HG02840 (cell line): ENCODE measurements around the gene UTS2B.
"Not testable (repeated sequence)": the region's sequence is repeated elsewhere in the genome, so short reads cannot be mapped to it uniquely, and the experiment has no call there.

Experiments
- ATAC-seq: cut with Tn5 transposase; IDR thresholded peaks from one replicate; pipeline ENCODE4 v1.9.1; 2021; ENCODE audit warnings: mild to moderate bottlenecking, moderate library complexity, moderate number of reproducible peaks; ENCODE audit not compliant: unreplicated experiment, low FRiP score

Gene UTS2B

DNA sequence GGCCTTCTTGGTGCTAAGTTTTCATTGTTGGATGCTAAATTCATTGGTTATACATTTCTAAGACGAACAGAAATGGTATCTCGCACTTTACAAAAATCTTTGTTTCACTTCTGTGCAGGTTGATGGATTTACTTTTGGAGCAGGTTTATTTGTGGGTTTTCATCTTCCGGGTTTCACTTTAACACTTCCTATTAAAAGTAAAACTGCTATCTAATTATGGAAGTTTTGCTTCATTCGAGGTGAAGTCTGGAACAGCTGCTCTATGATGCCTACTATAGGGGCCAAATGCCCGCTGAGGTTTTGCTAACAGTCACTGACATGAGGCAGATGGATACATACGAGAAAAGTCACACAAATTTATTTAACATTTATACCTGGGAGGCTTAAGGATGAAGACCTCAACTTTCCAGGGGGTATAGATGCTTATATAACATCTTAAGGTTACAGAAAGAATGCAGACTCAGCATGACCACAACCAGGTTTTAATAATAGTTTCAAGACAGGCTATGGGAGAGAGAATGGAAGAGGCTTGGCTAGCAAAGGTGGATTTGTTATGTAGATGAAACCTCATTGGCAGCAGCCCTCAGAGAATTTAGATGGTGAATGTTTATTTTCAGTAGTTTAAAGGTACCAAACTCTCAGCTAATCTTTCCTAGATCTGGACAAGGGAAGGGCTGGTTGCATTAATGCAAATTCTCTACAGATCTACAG, 77.1 kb downstream of the UTS2B start:
- ATAC-seq: no peak

GRCh38 chr3:191246630-191247029, 83.7 kb downstream of the UTS2B start:
- ATAC-seq: no peak

DNA sequence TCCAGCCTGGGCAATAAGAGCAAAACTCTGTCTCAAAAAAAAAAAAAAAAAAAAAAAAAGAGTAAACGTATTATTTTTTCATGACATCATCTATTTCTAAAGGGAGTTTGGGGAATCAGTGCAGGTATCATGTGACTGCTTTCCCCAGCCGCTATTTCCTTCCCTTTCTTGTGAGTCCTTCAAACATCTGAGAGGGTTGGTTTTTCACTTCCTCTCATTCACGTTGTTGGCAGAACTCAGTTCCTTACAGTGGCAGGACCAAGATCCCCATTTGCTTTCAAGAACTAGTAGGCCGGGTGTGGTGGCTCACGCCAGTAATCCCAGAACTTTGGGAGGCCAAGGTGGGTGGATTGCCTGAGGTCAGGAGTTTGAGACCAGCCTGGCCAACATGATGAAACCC, 84.3 kb downstream of the UTS2B start:
- ATAC-seq: not testable (repeated sequence)

- ATAC-seq: peak; percentile 37
These were observed 86.0 kb downstream of the UTS2B start for GRCh38 chr3:191244242-191244867.

- no peak for ATAC-seq
These were observed 89.8 kb downstream of the UTS2B start for GRCh38 chr3:191240486-191240885.

GRCh38 chr3:191239407-191240031, 90.8 kb downstream of the UTS2B start:
- ATAC-seq: no peak

GRCh38 chr3:191238321-191238817, 92.0 kb downstream of the UTS2B start:
- no peak for ATAC-seq

GRCh38 chr3:191237047-191237882, 93.1 kb downstream of the UTS2B start:
- ATAC-seq: no peak

DNA sequence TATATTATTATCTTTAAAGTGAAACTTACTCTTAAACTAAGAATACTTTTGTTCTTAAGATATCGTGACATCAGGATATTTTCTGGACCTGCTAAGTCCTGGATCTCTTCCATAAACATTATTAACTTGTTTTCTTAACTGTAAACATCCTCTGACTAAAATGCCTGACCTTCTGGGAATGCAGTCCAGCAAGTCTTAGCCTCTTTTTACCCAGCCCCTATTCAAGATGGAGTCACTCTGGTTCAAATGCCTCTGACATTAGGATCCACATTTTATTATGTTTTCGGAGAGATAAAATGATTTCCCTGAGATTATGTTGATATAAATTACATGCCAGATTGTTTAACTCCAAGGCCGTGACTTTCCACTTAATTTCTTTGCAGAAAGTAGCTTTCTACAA, 93.7 kb downstream of the UTS2B start:
- no peak for ATAC-seq

GRCh38 chr3:191235331-191236314, 94.7 kb downstream of the UTS2B start:
- peak; percentile 99 for ATAC-seq

GRCh38 chr3:191234216-191234615, 96.1 kb downstream of the UTS2B start:
- no peak for ATAC-seq

DNA sequence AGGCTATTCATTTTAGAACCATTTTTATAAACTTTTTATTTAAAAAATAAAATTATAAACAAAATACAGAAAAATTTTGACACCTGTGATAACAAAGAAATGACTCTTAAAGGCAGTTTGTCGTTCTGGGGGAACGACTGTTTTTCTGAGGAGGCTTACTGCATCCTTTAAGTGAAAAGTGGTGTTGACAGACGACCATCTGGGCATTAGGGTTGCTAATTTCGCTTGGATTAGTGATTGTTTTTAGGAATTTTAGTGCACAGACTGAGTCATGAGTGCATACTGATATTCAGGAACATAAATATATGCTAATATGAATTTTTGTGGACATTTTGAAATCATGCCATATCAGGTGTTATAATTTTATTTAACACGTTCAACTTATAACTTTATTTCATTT, 102.8 kb downstream of the UTS2B start:
- ATAC-seq: no peak

- no peak for ATAC-seq
These were observed 108.7 kb downstream of the UTS2B start for GRCh38 chr3:191221638-191222037.

DNA sequence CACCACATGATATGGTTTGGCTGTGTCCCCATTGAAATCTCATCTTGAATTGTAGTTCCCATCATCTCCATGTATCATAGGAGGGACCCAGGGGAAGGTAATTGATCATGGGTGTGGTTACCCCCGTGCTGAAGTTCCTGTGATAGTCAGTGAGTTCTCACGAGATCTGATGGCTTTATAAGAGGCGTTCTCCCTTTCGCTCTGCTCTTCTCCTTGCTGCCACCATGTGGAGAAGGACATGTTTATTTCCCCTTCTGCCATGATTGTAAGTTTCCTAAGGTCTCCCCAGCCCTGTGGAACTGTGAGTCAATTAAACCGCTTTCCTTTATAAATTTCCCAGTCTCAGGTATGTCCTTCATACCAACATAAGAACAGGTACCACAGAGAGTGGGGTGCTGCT, 109.4 kb downstream of the UTS2B start:
- ATAC-seq: no peak

GRCh38 chr3:191217301-191217700, 113.0 kb downstream of the UTS2B start:
- no peak for ATAC-seq
